Thoracic aorta (tissue), 2 donors: Measurements from ENCODE around the gene CFHR2. TPM values are rescaled to one million over a fixed set of nuclear protein-coding genes. Genes with fewer than 3 reads are reported as not detected.
"Not testable (repeated sequence)": the region's sequence is repeated elsewhere in the genome, so short reads cannot be mapped to it uniquely, and the experiment has no call there.

Source experiments
- ATAC-seq: fragments of 150-250 bp; one replicate; pipeline ENCODE4 v1.8.0; 2017; ENCODE audit warnings: low read depth; ENCODE audit not compliant: insufficient number of reproducible peaks, low FRiP score
- DNase-seq: peaks from one replicate; pipeline ENCODE4 v3.0.0-alpha.2; 2020; ENCODE audit warnings: low spot score
- H3K27ac ChIP-seq, 2 donors: fragments of 200-600 bp; sonication (generic); 1 replicate in 1 of 2; 2 replicates in 1 of 2; pipeline ENCODE4 v1.5.1; 2016; ENCODE audit warnings: mild to moderate bottlenecking in 2 of 2, moderate library complexity in 2 of 2
- H3K27me3 ChIP-seq: fragments of 200-600 bp; sonication (generic); replicated peaks from 2 replicates; pipeline ENCODE4 v1.6.0; 2016; ENCODE audit warnings: mild to moderate bottlenecking; ENCODE audit not compliant: insufficient read depth
- H3K36me3 ChIP-seq: fragments of 200-600 bp; sonication (generic); one replicate; pipeline ENCODE4 v1.5.1; 2016
- H3K4me1 ChIP-seq, 2 donors: fragments of 200-600 bp; sonication (generic); 1 replicate in 1 of 2; 2 replicates in 1 of 2; pipeline versions ENCODE4 v1.5.1 to v1.6.0; 2016; ENCODE audit warnings: low read depth in 2 of 2, mild to moderate bottlenecking in 1 of 2; ENCODE audit not compliant: control insufficient read depth in 1 of 2
- H3K4me3 ChIP-seq: fragments of 200-600 bp; sonication (generic); 2 replicates; pipeline ENCODE4 v1.5.1; 2016; ENCODE audit warnings: mild to moderate bottlenecking
- H3K9me3 ChIP-seq: fragments of 200-600 bp; sonication (generic); 2 replicates; pipeline ENCODE4 v1.5.1; 2016
- total RNA-seq, 2 donors: library from RNA; depleted of rRNA; stranded (reverse); fragments of >200 nt; gene quantifications; one replicate each; pipeline versions ENCODE4 v1.1.0 to v1.2.3, GENCODE V29; 2016
- TF ChIP-seq, protein P1 (sequence below): fragments of 200-600 bp; sonication (generic); IDR thresholded peaks from one replicate; pipeline ENCODE4 v1.5.1; 2019; ENCODE audit warnings: antibody characterized with exemption

Gene CFHR2
- total RNA-seq, 2 donors from 2014 or later = not detected

DNA sequence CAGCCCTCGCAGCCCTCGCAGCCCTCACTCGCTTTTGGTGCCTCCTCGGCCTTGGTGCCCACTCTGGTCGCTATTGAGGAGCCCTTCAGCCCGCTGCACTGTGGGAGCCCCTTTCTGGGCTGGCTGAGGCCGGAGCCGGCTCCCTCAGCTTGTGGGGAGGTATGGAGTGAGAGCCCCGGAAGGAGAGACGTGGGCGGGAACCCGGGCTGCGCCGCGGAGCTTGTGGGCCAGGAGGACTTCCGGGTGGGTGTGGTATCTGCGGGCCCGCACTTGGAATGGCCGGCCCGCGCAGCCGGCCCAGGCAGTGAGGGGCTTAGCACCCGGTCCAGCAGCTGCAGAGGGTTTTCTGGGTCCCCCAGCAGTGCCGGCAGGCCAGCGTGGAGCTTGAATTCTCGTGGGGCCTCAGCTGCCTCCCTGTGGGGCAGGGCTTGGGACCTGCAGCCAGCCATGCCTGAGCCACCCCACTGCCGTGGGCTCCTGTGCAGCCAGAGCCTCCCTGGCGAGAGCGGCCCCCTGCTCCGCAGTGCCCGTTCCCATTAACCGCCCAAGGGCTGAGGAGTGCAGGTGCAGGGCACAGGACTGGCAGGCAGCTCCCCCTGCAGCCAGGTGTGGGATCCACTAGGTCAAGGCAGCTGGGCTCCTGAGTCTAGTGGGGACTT is 9.9 kb upstream of the CFHR2 start:
- TF ChIP-seq, protein P1, sequence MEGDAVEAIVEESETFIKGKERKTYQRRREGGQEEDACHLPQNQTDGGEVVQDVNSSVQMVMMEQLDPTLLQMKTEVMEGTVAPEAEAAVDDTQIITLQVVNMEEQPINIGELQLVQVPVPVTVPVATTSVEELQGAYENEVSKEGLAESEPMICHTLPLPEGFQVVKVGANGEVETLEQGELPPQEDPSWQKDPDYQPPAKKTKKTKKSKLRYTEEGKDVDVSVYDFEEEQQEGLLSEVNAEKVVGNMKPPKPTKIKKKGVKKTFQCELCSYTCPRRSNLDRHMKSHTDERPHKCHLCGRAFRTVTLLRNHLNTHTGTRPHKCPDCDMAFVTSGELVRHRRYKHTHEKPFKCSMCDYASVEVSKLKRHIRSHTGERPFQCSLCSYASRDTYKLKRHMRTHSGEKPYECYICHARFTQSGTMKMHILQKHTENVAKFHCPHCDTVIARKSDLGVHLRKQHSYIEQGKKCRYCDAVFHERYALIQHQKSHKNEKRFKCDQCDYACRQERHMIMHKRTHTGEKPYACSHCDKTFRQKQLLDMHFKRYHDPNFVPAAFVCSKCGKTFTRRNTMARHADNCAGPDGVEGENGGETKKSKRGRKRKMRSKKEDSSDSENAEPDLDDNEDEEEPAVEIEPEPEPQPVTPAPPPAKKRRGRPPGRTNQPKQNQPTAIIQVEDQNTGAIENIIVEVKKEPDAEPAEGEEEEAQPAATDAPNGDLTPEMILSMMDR = no peak
- no peak overlapping the region for H3K4me3 ChIP-seq
- ATAC-seq = no peak
- H3K27ac ChIP-seq = no peak overlapping the region
- no peak for DNase-seq
- no peaks in the 10 kb centered on the region for H3K27me3 ChIP-seq
- H3K4me1 ChIP-seq = no peaks in the 10 kb centered on the region
- no peaks in the 10 kb centered on the region for H3K36me3 ChIP-seq
- H3K9me3 ChIP-seq = no peaks in the 10 kb centered on the region

DNA sequence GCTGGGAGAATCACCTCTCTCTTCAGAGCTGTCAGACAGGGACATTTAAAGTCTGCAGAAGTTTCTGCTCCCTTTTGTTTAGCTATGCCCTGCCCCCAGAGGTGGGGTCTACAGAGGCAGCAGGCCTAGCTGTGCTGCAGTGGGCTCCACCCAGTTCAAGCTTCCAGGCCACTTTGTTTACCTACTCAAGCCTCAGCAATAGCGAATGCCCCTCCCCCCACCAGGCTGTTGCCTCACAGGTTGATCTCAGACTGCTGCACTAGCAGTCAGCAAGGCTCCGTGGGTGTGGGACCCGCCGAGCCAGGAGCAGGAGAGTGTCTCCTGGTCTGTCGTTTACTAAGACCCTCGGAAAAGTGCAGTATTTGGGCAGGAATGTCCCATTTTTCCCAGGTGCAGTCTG is 2.1 kb upstream of the CFHR2 start:
- not testable (repeated sequence) for H3K36me3 ChIP-seq, H3K4me1 ChIP-seq, H3K9me3 ChIP-seq, DNase-seq, H3K27me3 ChIP-seq, H3K4me3 ChIP-seq, H3K27ac ChIP-seq, ATAC-seq

DNA sequence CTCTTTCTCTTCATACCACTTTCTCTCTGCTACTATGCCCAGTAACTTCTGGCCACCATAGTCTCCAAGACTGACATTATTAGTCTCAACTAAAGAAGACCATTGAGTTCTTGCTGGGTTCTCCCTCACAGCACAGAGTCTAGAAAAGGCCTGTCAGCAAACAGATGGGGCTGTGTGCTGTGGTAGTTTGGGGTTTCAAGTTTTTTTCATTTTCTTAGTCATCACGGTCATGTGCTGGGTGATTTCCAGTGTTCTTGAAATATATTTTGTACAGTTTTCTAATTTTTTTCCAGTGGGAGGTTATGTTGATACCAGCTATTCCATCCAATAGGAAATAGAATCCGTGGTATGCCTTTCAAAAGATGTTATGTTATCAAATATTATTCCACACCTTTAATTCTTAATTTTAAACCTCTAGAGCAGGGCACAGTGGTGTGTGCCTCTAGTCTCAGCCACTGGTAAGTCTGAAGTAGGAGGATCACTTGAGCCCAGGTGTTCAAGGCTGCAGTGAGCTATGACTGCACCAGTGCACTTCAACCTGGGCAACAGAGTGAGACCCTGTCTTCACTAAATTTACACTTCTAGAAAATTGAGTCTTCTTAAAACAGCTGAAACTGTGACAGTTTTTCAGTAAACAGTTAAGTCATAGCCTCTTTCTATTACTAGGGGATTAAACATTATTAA is 8.3 kb downstream of the CFHR2 start:
- Histone ChIP-seq H3K4me1 (no peaks in the 10 kb centered on the region), H3K36me3 (no peaks in the 10 kb centered on the region), H3K27me3 (no peaks in the 10 kb centered on the region), H3K4me3 (no peak overlapping the region), H3K9me3 (no peaks in the 10 kb centered on the region), H3K27ac (no peak overlapping the region)
- DNase-seq (no peak), ATAC-seq (no peak)
- TF ChIP-seq, protein P1 = no peak

DNA sequence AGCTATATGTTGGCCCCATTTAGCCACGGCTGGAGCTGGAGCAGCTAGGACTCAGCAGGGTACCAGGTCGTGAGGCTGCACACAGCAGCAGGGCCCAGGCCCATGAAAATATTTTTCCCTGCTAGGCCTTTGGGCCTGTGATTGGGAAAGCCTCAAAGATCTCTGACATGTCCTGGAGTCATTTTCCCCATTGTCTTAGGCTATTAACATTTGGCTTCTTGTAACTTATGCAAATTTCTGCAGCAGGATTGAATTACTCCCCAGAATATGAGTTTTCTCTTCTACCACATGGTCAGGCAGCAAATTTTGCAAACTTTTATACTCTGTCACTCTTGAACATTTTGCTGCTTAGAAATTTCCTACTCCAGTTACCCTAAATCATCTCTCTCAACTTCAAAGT is 11.2 kb downstream of the CFHR2 start:
- ATAC-seq = no peak
- DNase-seq = no peak

DNA sequence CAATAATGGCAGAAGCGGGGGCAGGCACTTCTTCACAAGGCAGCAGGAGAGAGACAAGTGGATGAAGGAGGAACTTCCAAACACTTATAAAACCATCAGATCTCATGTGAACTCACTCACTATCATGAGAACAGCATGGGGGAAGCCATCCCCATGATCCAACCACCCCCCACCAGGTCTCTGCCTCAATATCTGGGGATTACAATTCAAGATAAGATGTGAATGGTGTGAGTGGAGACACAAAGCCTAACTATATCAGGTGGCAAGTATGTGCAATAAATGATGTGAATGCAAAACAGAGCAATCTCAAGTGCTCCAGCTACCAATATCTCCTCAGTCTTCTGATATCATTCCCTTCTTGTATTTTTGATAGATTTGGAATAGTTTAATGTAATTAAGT is 12.4 kb downstream of the CFHR2 start:
- H3K4me3 ChIP-seq = no peak overlapping the region
- no peak overlapping the region for H3K27ac ChIP-seq
- TF ChIP-seq, protein P1 = no peak
- H3K36me3 ChIP-seq = no peaks in the 10 kb centered on the region
- no peaks in the 10 kb centered on the region for H3K9me3 ChIP-seq
- ATAC-seq = no peak
- no peaks in the 10 kb centered on the region for H3K4me1 ChIP-seq
- no peak for DNase-seq
- H3K27me3 ChIP-seq = no peaks in the 10 kb centered on the region

More for the DNA sequence above, 11.2 kb downstream of the CFHR2 start:
- Histone ChIP-seq H3K4me1 (no peaks in the 10 kb centered on the region), H3K27ac (no peak overlapping the region), H3K4me3 (no peak overlapping the region), H3K9me3 (no peaks in the 10 kb centered on the region), H3K36me3 (no peaks in the 10 kb centered on the region), H3K27me3 (no peaks in the 10 kb centered on the region)
- TF ChIP-seq, protein P1 = no peak
